ENCODE results near the gene CFAP20DC.

DNA sequence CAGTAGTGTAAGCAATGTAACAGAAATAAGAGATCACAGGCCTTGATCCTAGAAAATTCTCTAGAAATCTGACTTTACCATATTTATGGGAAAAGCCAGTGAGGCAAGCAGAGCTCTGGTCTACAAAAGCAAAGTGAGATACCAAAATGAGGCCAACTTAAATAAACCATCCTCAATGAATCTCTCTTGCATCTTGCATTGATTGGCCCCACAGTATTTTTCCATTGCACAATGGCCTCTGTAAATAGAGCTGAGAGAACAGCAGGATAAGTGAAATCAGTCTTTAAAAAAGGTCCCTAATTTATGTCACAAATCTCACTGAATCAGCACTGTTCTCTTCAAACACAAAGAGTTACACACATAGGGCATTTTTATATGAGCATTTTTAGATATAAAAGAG, 8.9 kb downstream of the CFAP20DC start:
- no peak for TF ChIP-seq POLR2A (IDR thresholded peaks at IDR 0.05)
- TF ChIP-seq, protein P1, sequence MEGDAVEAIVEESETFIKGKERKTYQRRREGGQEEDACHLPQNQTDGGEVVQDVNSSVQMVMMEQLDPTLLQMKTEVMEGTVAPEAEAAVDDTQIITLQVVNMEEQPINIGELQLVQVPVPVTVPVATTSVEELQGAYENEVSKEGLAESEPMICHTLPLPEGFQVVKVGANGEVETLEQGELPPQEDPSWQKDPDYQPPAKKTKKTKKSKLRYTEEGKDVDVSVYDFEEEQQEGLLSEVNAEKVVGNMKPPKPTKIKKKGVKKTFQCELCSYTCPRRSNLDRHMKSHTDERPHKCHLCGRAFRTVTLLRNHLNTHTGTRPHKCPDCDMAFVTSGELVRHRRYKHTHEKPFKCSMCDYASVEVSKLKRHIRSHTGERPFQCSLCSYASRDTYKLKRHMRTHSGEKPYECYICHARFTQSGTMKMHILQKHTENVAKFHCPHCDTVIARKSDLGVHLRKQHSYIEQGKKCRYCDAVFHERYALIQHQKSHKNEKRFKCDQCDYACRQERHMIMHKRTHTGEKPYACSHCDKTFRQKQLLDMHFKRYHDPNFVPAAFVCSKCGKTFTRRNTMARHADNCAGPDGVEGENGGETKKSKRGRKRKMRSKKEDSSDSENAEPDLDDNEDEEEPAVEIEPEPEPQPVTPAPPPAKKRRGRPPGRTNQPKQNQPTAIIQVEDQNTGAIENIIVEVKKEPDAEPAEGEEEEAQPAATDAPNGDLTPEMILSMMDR (IDR thresholded peaks at IDR 0.05), result no peak
